WTC11 (cell line): ENCODE results near the gene HERC2. TPM values are rescaled to one million over a fixed set of nuclear protein-coding genes. Genes with fewer than 3 reads are reported as not detected.

Source experiments
- ATAC-seq: fragments of 200-7000 bp; cut with Tn5 transposase; 2 replicates; pipeline ENCODE4 v1.10.0; 2021; ENCODE audit warnings: mild to moderate bottlenecking, moderate library complexity
- CTCF ChIA-PET: fragments of 300-600 bp; sonication (Branson Sonifier 250); formaldehyde crosslinking; loops from one replicate; lab custom pipeline; 2021; ENCODE audit warnings: antibody characterized with exemption; lab: Charles Lee
- POLR2A ChIA-PET: fragments of 350-600 bp; sonication (Branson Sonifier 250); formaldehyde crosslinking; loops from one replicate; lab custom pipeline; 2021; ENCODE audit warnings: antibody characterized with exemption; lab: Charles Lee
- DNase-seq: peaks from one replicate; pipeline ENCODE4 v3.0.0; 2021; ENCODE audit warnings: low spot score
- H3K27ac Mint-ChIP-seq: 2 replicates; pipeline ENCODE4 v1.8.0; 2021; ENCODE audit warnings: mixed read lengths
- H3K27me3 Mint-ChIP-seq: 2 replicates; pipeline ENCODE4 v1.8.0; 2021; ENCODE audit warnings: low read depth, mild to moderate bottlenecking, moderate library complexity, mixed read lengths
- H3K36me3 Mint-ChIP-seq: 2 replicates; pipeline ENCODE4 v1.8.0; 2021; ENCODE audit warnings: mixed read lengths
- H3K4me1 Mint-ChIP-seq: 2 replicates; pipeline ENCODE4 v1.8.0; 2022; ENCODE audit warnings: mixed read lengths
- H3K4me3 Mint-ChIP-seq: 2 replicates; pipeline ENCODE4 v1.8.0; 2021; ENCODE audit warnings: mild to moderate bottlenecking, moderate library complexity, mixed read lengths
- H3K9me3 Mint-ChIP-seq: 2 replicates; pipeline ENCODE4 v1.8.0; 2021; ENCODE audit warnings: mixed read lengths
- ATF1 ChIP-seq: sonication (generic); formaldehyde crosslinking; IDR thresholded peaks from 2 replicates; pipeline ENCODE4 v1.8.1; 2023; ENCODE audit warnings: mild to moderate bottlenecking, moderate library complexity, missing genetic modification reagents
- ATF6 ChIP-seq: sonication (generic); formaldehyde crosslinking; IDR thresholded peaks from 2 replicates; pipeline ENCODE4 v1.8.1; 2023; ENCODE audit warnings: mild to moderate bottlenecking, missing genetic modification reagents
- CDX4 ChIP-seq: fragments of 250-450 bp; sonication (Bioruptor Pico); IDR thresholded peaks from 2 replicates; pipeline ENCODE4 v1.9.0; 2021; ENCODE audit warnings: moderate library complexity, mild to moderate bottlenecking, inconsistent platforms, borderline replicate concordance
- CREB1 ChIP-seq: sonication (generic); formaldehyde crosslinking; IDR thresholded peaks from 2 replicates; pipeline ENCODE4 v1.8.0; 2023; ENCODE audit warnings: mild to moderate bottlenecking, missing genetic modification reagents
- CREM ChIP-seq: sonication (generic); formaldehyde crosslinking; IDR thresholded peaks from 2 replicates; pipeline ENCODE4 v1.8.1; 2022; ENCODE audit warnings: mild to moderate bottlenecking, missing genetic modification reagents, moderate library complexity
- E2F4 ChIP-seq: sonication (generic); formaldehyde crosslinking; IDR thresholded peaks from 2 replicates; pipeline ENCODE4 v1.8.1; 2022; ENCODE audit warnings: low read depth, mild to moderate bottlenecking, moderate library complexity, missing genetic modification reagents, borderline replicate concordance
- FOXK1 ChIP-seq: sonication (generic); formaldehyde crosslinking; IDR thresholded peaks from 2 replicates; pipeline ENCODE4 v1.8.0; 2022; ENCODE audit warnings: mild to moderate bottlenecking, moderate library complexity, missing genetic modification reagents
- IRF2 ChIP-seq: sonication (generic); formaldehyde crosslinking; IDR thresholded peaks from 2 replicates; pipeline ENCODE4 v1.8.0; 2022; ENCODE audit warnings: low read depth, missing genetic modification reagents, borderline replicate concordance
- MXD4 ChIP-seq: fragments of 250-450 bp; sonication (Bioruptor Pico); IDR thresholded peaks from 2 replicates; pipeline ENCODE4 v1.8.0; 2021; ENCODE audit warnings: mild to moderate bottlenecking, moderate library complexity, borderline replicate concordance
- NFATC4 ChIP-seq: fragments of 250-450 bp; sonication (Bioruptor Pico); IDR thresholded peaks from 2 replicates; pipeline ENCODE4 v1.9.0; 2021; ENCODE audit warnings: mild to moderate bottlenecking
- RORB ChIP-seq: fragments of 250-450 bp; sonication (Bioruptor Pico); IDR thresholded peaks from 2 replicates; pipeline ENCODE4 v1.9.0; 2021; ENCODE audit warnings: mild to moderate bottlenecking
- SMAD3 ChIP-seq: sonication (generic); formaldehyde crosslinking; IDR thresholded peaks from 2 replicates; pipeline ENCODE4 v1.8.0; 2022; ENCODE audit warnings: missing genetic modification reagents, mild to moderate bottlenecking, borderline replicate concordance
- SOX15 ChIP-seq: fragments of 250-450 bp; sonication (Bioruptor Pico); IDR thresholded peaks from 2 replicates; pipeline ENCODE4 v1.9.0; 2021; ENCODE audit warnings: mild to moderate bottlenecking
- TCF7 ChIP-seq: sonication (generic); formaldehyde crosslinking; IDR thresholded peaks from 2 replicates; pipeline ENCODE4 v1.8.0; 2022; ENCODE audit warnings: mild to moderate bottlenecking, low read depth, missing genetic modification reagents, moderate library complexity
- ZBTB21 ChIP-seq: sonication (generic); formaldehyde crosslinking; IDR thresholded peaks from 2 replicates; pipeline ENCODE4 v1.8.1; 2023; ENCODE audit warnings: mild to moderate bottlenecking, missing genetic modification reagents, borderline replicate concordance
- ZNF317 ChIP-seq: sonication (generic); formaldehyde crosslinking; IDR thresholded peaks from 2 replicates; pipeline ENCODE4 v1.8.1; 2023; ENCODE audit warnings: low read depth, mild to moderate bottlenecking, moderate library complexity, missing genetic modification reagents, borderline replicate concordance
- ZNF512 ChIP-seq: sonication (generic); formaldehyde crosslinking; IDR thresholded peaks from 2 replicates; pipeline ENCODE4 v1.8.1; 2022; ENCODE audit warnings: missing genetic modification reagents, borderline replicate concordance
- total RNA-seq: library from RNA; stranded (reverse); gene quantifications from 3 replicates; pipeline ENCODE4 v1.2.3, GENCODE V29; 2021
- TF ChIP-seq, protein P1 (sequence below): sonication (generic); formaldehyde crosslinking; IDR thresholded peaks from 2 replicates; pipeline ENCODE4 v1.8.1; 2022; ENCODE audit warnings: mild to moderate bottlenecking, moderate library complexity, missing genetic modification reagents
- TF ChIP-seq, protein P2 (sequence below): fragments of 250-450 bp; sonication (Bioruptor Pico); conservative IDR thresholded peaks from 2 replicates; pipeline ENCODE4 v1.9.0; 2021; ENCODE audit warnings: mild to moderate bottlenecking
- TF ChIP-seq, protein P3 (sequence below): fragments of 250-450 bp; sonication (Bioruptor Pico); IDR thresholded peaks from 2 replicates; pipeline ENCODE4 v1.8.0; 2021; ENCODE audit warnings: mild to moderate bottlenecking

HERC2 gene
- total RNA-seq, 1 experiment from 2014 or later: 81.5 TPM

GRCh38 chr15:28080386-28080785, 241.6 kb downstream of the HERC2 start:
- CTCF ChIA-PET: interaction anchor here (1.1 to 1.3 kb wide), 3 partner anchors 46 to 721 kb away, joined by 3 to 5 read pairs (median 5); no protein-coding TSS in a partner anchor

More at GRCh38 chr15:28080386-28080785, 241.6 kb downstream of the HERC2 start:
- no peak overlapping the region for H3K4me3 Mint-ChIP-seq
- no peak overlapping the region; the same call in 1 of the 2 replicates for H3K27ac Mint-ChIP-seq
- H3K36me3 Mint-ChIP-seq: no peaks in the 10 kb centered on the region
- ATAC-seq (peak; percentile 86), DNase-seq (no peak)
- H3K9me3 Mint-ChIP-seq: peaks cover 4% of the 10 kb centered on the region; the same call in 1 of the 2 replicates
- POLR2A ChIA-PET: no interaction called here
- H3K27me3 Mint-ChIP-seq: no peaks in the 10 kb centered on the region
- TF ChIP-seq SOX15 (CRISPR knock-in tag) (no peak), CREB1 (CRISPR knock-in tag) (no peak), CREM (CRISPR knock-in tag) (no peak), E2F4 (CRISPR knock-in tag) (no peak), MXD4 (CRISPR knock-in tag) (no peak), NFATC4 (CRISPR knock-in tag) (no peak), ATF6 (CRISPR knock-in tag) (no peak), CDX4 (CRISPR knock-in tag) (no peak), ATF1 (CRISPR knock-in tag) (no peak), RORB (CRISPR knock-in tag) (no peak), SMAD3 (no peak), ZBTB21 (CRISPR knock-in tag) (no peak), ZNF317 (CRISPR knock-in tag) (no peak), TCF7 (CRISPR knock-in tag) (no peak), IRF2 (CRISPR knock-in tag) (no peak), FOXK1 (CRISPR knock-in tag) (no peak), ZNF512 (CRISPR knock-in tag) (no peak)
- TF ChIP-seq, protein P1, sequence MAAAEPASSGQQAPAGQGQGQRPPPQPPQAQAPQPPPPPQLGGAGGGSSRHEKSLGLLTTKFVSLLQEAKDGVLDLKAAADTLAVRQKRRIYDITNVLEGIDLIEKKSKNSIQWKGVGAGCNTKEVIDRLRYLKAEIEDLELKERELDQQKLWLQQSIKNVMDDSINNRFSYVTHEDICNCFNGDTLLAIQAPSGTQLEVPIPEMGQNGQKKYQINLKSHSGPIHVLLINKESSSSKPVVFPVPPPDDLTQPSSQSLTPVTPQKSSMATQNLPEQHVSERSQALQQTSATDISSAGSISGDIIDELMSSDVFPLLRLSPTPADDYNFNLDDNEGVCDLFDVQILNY (CRISPR knock-in tag): no peak
- TF ChIP-seq, protein P2, sequence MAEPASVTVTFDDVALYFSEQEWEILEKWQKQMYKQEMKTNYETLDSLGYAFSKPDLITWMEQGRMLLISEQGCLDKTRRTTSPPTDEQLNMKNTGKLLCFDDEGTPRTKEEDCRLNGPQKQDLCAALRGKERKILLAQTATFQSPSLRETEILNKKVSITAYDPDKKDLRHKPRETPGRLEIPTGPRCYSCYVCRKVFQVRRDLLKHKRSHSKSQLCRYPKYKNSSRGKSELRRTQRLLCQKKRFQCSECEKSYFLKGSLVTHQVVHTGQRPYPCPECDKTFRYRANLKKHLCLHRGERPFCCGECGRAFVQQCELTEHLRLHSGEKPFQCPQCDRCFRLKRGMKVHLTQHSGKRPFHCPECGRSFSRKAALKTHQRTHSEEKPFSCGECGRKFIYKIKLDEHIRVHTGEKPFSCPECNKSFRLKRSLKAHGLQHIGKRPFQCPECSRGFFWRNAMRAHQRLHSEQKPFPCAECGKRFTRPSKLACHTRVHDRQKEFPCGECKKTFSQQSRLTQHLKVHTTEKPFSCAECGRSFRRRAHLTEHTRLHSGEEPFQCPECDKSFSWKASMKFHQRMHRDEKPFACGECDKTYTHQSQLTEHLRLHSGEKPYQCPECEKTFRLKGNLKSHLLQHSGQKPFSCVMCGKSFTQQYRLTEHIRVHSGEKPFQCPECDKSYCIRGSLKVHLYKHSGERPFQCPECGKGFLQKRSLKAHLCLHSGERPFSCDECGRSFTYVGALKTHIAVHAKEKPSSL: no peak
- TF ChIP-seq, protein P3, sequence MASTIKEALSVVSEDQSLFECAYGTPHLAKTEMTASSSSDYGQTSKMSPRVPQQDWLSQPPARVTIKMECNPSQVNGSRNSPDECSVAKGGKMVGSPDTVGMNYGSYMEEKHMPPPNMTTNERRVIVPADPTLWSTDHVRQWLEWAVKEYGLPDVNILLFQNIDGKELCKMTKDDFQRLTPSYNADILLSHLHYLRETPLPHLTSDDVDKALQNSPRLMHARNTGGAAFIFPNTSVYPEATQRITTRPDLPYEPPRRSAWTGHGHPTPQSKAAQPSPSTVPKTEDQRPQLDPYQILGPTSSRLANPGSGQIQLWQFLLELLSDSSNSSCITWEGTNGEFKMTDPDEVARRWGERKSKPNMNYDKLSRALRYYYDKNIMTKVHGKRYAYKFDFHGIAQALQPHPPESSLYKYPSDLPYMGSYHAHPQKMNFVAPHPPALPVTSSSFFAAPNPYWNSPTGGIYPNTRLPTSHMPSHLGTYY (CRISPR knock-in tag): no peak
- H3K4me1 Mint-ChIP-seq: peaks cover 6% of the 10 kb centered on the region; the same call in 1 of the 2 replicates
